ENCODE data around the gene PUS1.

The PUS1 gene

DNA sequence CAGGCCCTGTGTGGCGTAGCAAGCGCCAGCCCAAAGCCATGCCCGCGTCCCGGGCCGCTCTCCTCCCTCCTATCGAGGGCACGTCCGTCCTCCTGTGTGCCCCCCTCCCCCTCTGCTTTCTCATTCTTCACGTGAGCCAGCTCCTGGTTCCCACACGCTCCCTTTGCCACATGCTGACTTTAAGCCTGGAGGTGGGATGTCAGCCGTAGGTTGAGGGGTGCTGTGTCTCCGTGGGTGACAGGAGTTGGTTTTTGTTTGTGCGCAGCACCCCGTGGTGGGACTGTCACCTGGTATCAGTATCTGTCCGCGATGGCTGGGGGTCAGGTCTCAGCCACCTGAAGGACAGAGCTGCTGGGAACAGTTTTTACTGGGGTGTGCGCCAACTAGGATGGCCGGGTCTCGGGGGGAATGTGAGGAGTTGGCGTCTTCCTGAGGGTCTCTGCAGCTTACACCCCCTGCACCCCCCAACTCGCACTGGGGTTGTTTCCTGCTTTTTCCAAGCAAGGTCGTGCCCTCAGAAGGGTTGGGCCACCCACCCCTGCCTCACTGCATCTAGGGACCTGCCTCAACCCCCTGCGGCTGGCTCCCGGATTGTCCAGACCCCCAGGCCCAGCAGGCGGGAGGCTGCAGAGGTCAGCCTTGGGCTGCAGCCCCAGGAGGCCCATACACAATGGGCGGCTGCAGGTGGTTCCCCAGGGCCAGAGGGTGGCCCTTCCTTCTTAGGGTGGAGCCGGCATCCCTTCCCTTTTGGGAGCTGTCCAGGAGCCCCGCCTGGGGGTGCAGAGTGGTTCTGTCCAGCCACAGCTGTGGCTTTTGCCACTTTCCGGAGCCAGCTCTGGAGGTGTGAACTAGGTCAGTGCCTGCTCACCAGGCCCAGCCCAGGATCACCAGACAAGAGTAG lies 27.4 kb upstream of the PUS1 start:
- TF ChIP-seq EZH2phosphoT487 (IDR thresholded peaks at IDR 0.05; ENCODE audit: borderline replicate concordance, low read length) (no peak), CTCF (IDR thresholded peaks at IDR 0.05; ENCODE audit: low read depth, low read length, poor library complexity, severe bottlenecking) (no peak)
- Histone ChIP-seq H3K4me1 (ENCODE audit: control insufficient read depth, low read length) (no peaks in the 10 kb centered on the region), H4K20me1 (ENCODE audit: control insufficient read depth, insufficient read depth, low read depth, low read length) (peaks cover 10% of the 10 kb centered on the region), H3K79me2 (ENCODE audit: control insufficient read depth, low read length) (no peaks in the 10 kb centered on the region), H3F3A (ENCODE audit: control insufficient read depth, insufficient read depth) (no peaks in the 10 kb centered on the region), H3K36me3 (ENCODE audit: control insufficient read depth, low read length) (no peaks in the 10 kb centered on the region), H3K9me2 (replicated peaks; ENCODE audit: control insufficient read depth, low read length) (no peaks in the 10 kb centered on the region), H3K4me3 (ENCODE audit: low read length) (no peak overlapping the region), H3K27ac (ENCODE audit: low read depth, low read length) (no peak overlapping the region), H3K9me3 (ENCODE audit: control insufficient read depth, insufficient read depth, low read length) (no peaks in the 10 kb centered on the region), H3K4me2 (ENCODE audit: low read length) (no peak overlapping the region), H3K27me3 (ENCODE audit: control insufficient read depth, low read length) (peaks cover 6% of the 10 kb centered on the region)

- H4K20me1 ChIP-seq (ENCODE audit: control insufficient read depth, insufficient read depth, low read depth, low read length) = peaks cover 3% of the 10 kb centered on the region; the same call in 1 of the 2 replicates
- H3K9me3 ChIP-seq (ENCODE audit: control insufficient read depth, insufficient read depth, low read length) = no peaks in the 10 kb centered on the region
- no peaks in the 10 kb centered on the region for H3F3A ChIP-seq (ENCODE audit: control insufficient read depth, insufficient read depth)
- H3K4me3 ChIP-seq (ENCODE audit: low read length) = no peak overlapping the region
- H3K4me2 ChIP-seq (ENCODE audit: low read length) = no peak overlapping the region
- H3K4me1 ChIP-seq (ENCODE audit: control insufficient read depth, low read length) = no peaks in the 10 kb centered on the region
- TF ChIP-seq EZH2phosphoT487 (IDR thresholded peaks at IDR 0.05; ENCODE audit: borderline replicate concordance, low read length) (no peak), CTCF (IDR thresholded peaks at IDR 0.05; ENCODE audit: low read depth, low read length, poor library complexity, severe bottlenecking) (no peak)
- no peaks in the 10 kb centered on the region for H3K9me2 ChIP-seq (replicated peaks; ENCODE audit: control insufficient read depth, low read length)
- H3K36me3 ChIP-seq (ENCODE audit: control insufficient read depth, low read length) = no peaks in the 10 kb centered on the region
- no peak overlapping the region for H3K27ac ChIP-seq (ENCODE audit: low read depth, low read length)
- H3K27me3 ChIP-seq (ENCODE audit: control insufficient read depth, low read length) = peaks cover 2% of the 10 kb centered on the region; the same call in 1 of the 2 replicates
- H3K79me2 ChIP-seq (ENCODE audit: control insufficient read depth, low read length) = no peaks in the 10 kb centered on the region
Measured at GRCh38 chr12:131902332-131903241, 26.5 kb upstream of the PUS1 start.

DNA sequence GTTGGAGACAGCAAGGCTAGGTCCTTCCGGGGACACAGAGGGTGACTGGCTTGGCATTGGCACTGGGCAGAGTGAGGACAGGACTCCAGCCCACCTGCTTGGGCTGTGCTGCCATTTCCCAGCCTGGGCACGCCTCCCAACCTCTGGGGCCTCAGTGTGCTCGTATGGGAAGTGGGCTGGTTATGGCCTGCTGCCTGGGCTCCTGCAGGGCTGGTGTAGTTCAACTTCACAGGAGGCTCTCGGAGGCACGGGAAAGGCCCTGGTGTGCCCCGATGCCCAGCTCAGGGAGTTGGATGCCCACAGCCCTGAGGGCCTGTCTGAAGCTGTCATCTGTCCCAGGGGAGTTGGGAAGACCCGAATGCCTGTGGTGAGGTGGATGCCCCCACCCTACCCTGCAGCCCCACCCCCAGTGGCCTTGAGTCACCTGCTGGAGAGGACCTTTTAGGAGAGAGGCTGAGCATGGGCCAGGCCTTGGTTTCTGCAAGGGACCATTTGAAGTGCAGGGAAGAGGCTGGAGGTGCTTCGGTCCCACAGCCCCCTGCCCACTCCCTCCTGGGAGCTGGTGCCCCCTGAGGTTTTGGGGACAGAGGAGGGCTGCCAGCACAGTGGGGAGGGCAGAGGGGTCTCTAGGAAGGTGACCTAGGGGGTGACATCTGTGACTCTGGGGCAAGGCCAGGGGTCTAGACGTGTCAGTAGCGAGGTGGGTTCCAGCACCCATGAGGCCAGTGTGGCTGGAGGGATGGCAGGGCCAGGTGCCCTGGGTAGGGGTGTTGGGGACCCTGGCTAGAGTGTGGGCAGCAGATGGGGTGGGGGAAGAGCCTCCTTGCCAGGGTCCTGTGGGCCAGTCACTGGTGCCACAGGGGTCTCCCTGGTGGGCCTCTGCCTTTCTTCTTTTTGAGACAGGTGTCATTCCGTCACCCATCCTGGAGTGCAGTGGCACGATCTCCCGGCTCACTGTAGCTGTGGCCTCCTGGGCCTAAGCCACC lies 25.5 kb upstream of the PUS1 start:
- no peak overlapping the region for H3K27ac ChIP-seq (ENCODE audit: low read depth, low read length)
- no peaks in the 10 kb centered on the region for H3K79me2 ChIP-seq (ENCODE audit: control insufficient read depth, low read length)

More for the DNA sequence above, 25.5 kb upstream of the PUS1 start:
- H3K9me3 ChIP-seq (ENCODE audit: control insufficient read depth, insufficient read depth, low read length) = no peaks in the 10 kb centered on the region
- H3K36me3 ChIP-seq (ENCODE audit: control insufficient read depth, low read length) = no peaks in the 10 kb centered on the region
- H3F3A ChIP-seq (ENCODE audit: control insufficient read depth, insufficient read depth) = no peaks in the 10 kb centered on the region
- H3K4me3 ChIP-seq (ENCODE audit: low read length) = no peak overlapping the region
- H3K4me2 ChIP-seq (ENCODE audit: low read length) = no peak overlapping the region
- no peaks in the 10 kb centered on the region for H3K4me1 ChIP-seq (ENCODE audit: control insufficient read depth, low read length)
- peaks cover 3% of the 10 kb centered on the region; the same call in 1 of the 2 replicates for H4K20me1 ChIP-seq (ENCODE audit: control insufficient read depth, insufficient read depth, low read depth, low read length)
- no peaks in the 10 kb centered on the region for H3K9me2 ChIP-seq (replicated peaks; ENCODE audit: control insufficient read depth, low read length)
- no peaks in the 10 kb centered on the region for H3K27me3 ChIP-seq (ENCODE audit: control insufficient read depth, low read length)
- TF ChIP-seq CTCF (IDR thresholded peaks at IDR 0.05; ENCODE audit: low read depth, low read length, poor library complexity, severe bottlenecking) (no peak), EZH2phosphoT487 (IDR thresholded peaks at IDR 0.05; ENCODE audit: borderline replicate concordance, low read length) (no peak)

Measured in DOHH2 (cell line).